HS-5 (cell line): Measurements from ENCODE around the gene TTC33.
A peak's percentile ranks its signal among the peaks of the same experiment; 100 is the strongest.
"Not testable (repeated sequence)": the region's sequence is repeated elsewhere in the genome, so short reads cannot be mapped to it uniquely, and the experiment has no call there.

ENCODE experiments used
- DNase-seq: peaks from one replicate; pipeline ENCODE4 v3.0.0-alpha.2; 2012; ENCODE audit warnings: low read depth

Gene TTC33

DNA sequence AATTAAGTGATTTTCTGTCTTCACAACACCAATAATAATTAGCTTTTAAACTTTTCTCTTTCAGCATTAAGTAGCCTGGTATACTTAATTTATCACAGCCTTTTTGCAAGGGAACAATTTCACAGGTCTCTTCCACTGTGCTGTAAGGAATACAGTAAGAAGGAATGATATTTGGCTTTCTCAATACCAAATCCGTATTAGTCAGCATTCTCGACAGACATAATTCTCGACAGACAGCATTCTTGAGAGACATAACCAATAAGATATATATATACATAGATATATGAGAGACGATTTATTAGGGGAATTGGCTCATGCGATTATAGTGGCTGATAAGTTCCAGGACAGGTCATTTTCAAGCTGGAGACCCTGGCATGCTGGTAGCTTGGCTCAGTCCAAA, 24.4 kb upstream of the TTC33 start:
- DNase-seq, result no peak

GRCh38 chr5:40779561-40779960, 23.8 kb upstream of the TTC33 start:
- no peak for DNase-seq

DNA sequence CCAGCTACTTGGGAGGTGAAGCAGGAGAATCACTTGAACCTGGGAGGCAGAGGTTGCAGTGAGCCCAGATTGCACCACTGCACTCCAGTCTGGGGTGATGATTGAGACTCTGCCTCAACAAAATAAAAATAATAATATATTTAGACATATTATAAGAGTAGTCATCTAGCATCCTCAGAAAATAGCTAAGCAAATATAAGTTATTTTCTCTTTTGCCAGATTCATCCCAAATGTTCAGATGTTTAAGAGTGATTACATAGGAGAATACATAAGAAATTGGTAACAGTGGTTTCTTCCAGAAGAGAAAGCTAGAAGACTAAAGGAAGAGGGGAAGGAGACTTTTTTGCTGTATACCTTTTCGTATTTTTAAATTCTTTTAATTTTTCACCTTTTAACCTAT, 22.4 kb upstream of the TTC33 start:
- no peak for DNase-seq

- DNase-seq, result no peak
These were observed 20.9 kb upstream of the TTC33 start for GRCh38 chr5:40776658-40776977.

- no peak for DNase-seq
These were observed 20.3 kb upstream of the TTC33 start for GRCh38 chr5:40775846-40776657.

DNA sequence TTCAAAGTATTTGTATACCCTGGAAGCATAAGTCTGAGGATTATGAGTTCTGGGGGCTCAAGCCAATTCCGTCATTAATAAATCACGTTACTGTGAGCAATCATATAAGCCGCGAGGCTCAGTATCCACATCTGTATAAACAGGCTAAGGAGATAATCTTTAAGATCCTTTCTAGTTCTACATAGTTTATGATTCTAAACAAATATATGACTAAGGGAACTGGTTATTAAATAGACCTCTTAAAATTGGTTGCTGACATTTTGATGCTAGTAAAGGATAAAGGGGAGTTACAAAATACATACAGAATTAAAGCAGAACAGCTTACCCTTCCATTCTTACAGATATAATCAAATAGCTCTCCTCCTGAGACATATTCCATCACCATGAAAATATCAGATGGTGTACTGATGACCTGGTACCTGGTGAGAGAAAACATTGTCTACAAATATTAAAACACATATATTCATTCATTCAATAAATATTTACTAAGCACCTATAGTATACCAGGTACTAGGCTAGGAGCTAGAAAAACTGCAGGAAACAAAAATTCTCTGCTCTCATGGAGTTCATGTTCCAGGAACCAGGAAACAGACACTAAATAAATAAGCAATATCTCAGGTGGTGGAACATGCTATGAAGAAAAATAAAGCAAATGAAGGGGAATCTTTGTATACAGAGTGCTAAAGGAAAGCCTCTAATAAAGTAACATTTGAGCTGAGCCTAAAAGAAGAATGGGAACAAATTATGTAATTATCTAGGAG, 19.5 kb upstream of the TTC33 start:
- DNase-seq, result no peak

- DNase-seq, result no peak
These were observed 18.9 kb upstream of the TTC33 start for GRCh38 chr5:40774623-40775022.

DNA sequence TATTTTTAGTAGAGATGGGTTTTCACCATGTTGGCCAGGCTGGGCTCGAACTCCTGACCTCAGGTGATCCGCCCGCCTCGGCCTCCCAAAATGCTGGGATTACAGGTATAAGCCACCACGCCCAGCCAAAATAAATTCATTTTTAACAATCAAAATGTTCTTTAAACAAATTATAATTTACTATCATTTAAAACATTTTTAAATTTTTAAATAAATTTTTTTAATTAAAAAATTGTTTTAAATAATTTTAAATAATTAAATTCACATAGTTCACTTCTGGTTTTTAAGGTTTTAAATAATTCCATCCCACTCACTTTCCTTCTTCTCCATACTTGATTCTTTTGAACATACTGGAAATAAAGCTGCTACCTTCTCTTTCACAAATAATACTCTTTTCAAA, 15.0 kb upstream of the TTC33 start:
- DNase-seq, result no peak

GRCh38 chr5:40762705-40763104, 6.9 kb upstream of the TTC33 start:
- no peak for DNase-seq

GRCh38 chr5:40757400-40757799, 1.6 kb upstream of the TTC33 start:
- DNase-seq, result no peak

GRCh38 chr5:40755093-40755406, 711 bp downstream of the TTC33 start:
- peak; percentile 74 for DNase-seq

- no peak for DNase-seq
These were observed 1.2 kb downstream of the TTC33 start for GRCh38 chr5:40754381-40755092.

DNA sequence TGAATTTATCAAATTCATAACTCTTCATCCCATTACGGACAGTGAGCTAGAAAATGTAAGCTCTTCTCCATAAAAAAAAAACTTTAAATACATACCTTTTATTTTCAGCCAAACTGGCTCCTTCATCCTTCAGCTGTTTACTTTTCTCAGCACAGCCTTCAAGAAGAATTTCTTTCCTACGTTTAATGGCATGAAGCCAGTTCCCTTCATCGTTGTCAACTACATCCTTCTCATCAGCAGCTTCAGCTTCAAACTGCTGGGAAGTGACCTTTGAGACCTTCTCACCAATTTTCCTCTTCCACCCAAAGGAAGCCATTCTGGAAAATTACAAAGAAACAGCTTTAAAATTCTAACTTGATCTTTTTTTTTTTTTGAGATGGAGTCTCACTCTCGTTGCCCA, 9.1 kb downstream of the TTC33 start:
- DNase-seq, result no peak

- DNase-seq, result no peak
These were observed 12.0 kb downstream of the TTC33 start for GRCh38 chr5:40743771-40744170.

- DNase-seq, result no peak
These were observed 17.3 kb downstream of the TTC33 start for GRCh38 chr5:40738502-40738901.

GRCh38 chr5:40736103-40736875, 19.5 kb downstream of the TTC33 start:
- peak; percentile 58 for DNase-seq

DNA sequence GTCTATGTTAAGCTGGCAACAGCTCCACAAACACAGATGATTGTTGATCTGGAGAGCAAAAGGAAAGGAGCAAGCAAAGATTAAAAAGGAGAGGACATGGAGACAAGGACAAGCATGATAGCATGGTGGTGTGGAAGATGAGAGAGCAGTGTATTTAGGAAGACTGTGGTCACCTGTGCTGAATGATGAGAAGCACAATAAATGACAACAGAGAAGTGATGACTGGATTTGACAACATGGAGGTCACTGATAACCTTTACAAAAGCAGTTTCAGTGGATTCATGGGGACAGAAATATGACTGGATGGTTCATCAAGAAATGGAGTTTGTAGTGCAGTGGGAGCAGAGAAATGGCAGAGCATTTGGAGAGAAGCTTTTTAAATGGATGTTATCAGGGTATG, 20.2 kb downstream of the TTC33 start:
- DNase-seq, result no peak

GRCh38 chr5:40734986-40735385, 20.8 kb downstream of the TTC33 start:
- peak; percentile 76 for DNase-seq

- no peak for DNase-seq
These were observed 21.7 kb downstream of the TTC33 start for GRCh38 chr5:40733879-40734563.

GRCh38 chr5:40733434-40733833, 22.3 kb downstream of the TTC33 start:
- no peak for DNase-seq

DNA sequence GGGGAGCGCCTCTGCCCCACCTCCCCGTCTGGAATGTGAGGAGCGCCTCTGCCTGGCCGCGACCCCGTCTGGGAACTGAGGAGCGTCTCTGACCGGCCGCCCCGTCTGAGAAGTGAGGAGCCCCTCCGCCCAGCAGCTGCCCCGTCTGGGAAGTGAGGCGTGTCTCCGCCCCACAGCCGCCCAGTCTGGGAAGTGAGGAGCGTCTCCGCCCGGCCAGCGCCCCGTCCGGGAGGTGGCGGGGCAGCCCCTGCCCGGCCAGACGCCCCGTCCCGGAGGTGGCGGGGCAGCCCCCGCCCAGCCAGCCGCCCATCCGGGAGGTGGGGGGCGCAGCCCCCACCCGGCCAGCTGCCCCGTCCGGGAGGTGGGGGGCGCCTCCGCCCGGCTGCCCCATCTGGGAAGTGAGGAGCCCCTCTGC, 33.3 kb downstream of the TTC33 start:
- not testable (repeated sequence) for DNase-seq

DNA sequence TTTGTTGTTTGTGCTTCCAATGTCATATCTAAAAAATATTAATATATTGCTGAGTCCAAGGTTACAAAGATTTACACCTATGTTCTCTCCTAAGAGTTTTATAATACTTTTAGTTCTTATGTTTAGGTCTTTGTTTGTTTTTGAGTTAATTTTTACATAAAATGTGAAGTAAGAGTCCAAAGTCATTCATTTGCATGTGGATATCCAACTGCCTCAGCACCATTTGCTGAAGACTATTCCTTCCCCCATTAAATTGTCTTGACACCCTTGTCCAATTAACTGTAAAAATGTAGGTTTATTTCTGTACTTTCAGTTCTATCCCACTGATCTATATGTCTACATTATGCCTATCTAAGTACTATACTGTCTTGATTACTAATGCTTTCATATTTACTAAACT, 35.7 kb downstream of the TTC33 start:
- DNase-seq, result no peak
